Fibroblast of pulmonary artery (primary cell): Measurements from ENCODE around the gene LCMT1.

Experiments used
- DNase-seq: peaks from one replicate; pipeline ENCODE4 v3.0.0-alpha.2; 2010; ENCODE audit warnings: low read depth
- H3K4me3 ChIP-seq: replicated peaks from 2 replicates; pipeline ENCODE4 v1.5.1; 2011; ENCODE audit warnings: low read depth, mild to moderate bottlenecking, control low read depth, low read length, moderate library complexity
- CTCF ChIP-seq: IDR thresholded peaks from 2 replicates; pipeline ENCODE4 v1.5.1; 2011; ENCODE audit warnings: mild to moderate bottlenecking, control low read depth, low read length, inconsistent platforms; ENCODE audit errors: missing control alignments

The LCMT1 gene

GRCh38 chr16:25224731-25225319 is 113.3 kb downstream of the LCMT1 start:
- no peak for TF ChIP-seq CTCF
- no peak for DNase-seq
- no peak overlapping the region for H3K4me3 ChIP-seq
